ENCODE data around the gene FGF7. TPM values are rescaled to one million over a fixed set of nuclear protein-coding genes. Genes with fewer than 3 reads are reported as not detected.

The FGF7 gene
- total and polyA plus RNA-seq, 9 of the 15 experiments (the other 6 are each of a cell fraction or from before 2014, with no cell fraction given): not detected

DNA sequence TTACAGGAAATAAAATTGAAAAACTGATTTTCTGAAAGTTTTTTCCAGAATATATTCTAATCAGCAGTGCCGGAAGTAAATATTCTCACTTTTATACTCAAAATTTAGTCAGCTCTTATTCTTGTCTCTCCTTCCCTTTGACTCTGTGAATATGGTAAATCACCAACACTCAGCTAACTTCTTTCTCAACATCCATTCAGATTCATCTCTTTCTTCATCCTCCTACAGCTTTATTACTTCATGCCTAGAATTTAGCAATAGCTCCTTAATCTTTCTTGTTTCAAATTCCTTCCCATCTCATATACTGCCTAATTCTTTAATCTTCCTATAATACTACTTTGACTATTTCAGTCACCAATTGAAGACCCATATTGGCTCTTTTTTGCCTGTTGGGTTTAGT is 67.9 kb downstream of the FGF7 start (continued):
- TF ChIP-seq, protein P1, sequence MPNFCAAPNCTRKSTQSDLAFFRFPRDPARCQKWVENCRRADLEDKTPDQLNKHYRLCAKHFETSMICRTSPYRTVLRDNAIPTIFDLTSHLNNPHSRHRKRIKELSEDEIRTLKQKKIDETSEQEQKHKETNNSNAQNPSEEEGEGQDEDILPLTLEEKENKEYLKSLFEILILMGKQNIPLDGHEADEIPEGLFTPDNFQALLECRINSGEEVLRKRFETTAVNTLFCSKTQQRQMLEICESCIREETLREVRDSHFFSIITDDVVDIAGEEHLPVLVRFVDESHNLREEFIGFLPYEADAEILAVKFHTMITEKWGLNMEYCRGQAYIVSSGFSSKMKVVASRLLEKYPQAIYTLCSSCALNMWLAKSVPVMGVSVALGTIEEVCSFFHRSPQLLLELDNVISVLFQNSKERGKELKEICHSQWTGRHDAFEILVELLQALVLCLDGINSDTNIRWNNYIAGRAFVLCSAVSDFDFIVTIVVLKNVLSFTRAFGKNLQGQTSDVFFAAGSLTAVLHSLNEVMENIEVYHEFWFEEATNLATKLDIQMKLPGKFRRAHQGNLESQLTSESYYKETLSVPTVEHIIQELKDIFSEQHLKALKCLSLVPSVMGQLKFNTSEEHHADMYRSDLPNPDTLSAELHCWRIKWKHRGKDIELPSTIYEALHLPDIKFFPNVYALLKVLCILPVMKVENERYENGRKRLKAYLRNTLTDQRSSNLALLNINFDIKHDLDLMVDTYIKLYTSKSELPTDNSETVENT (CRISPR knock-in tag; IDR thresholded peaks at IDR 0.05): no peak
- TF ChIP-seq BRD4 (IDR thresholded peaks at IDR 0.05) (no peak), ZC3H4 (CRISPR knock-in tag; IDR thresholded peaks at IDR 0.05; ENCODE audit: borderline replicate concordance) (no peak)

DNA sequence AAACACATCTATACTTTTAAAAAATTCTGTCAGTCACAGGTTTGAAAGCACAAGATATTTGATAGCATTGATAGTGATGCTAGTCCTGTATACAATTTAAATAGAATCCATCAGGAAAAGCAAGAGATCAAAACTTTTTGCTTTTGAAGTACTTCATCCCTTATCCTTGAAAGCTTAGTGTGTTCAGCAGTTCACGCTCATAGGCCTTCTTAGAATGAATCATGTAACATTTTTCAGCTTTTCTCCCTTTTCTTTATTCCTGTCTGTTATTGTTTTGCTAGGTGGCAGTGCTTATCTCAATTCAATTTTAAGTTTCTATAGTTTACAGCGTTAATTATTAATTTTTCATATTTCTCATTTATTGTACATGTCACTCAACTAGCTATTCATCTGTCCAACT is 69.1 kb downstream of the FGF7 start:
- Histone ChIP-seq H3K79me2 (ENCODE audit: control insufficient read depth, insufficient read depth, low read length) (no peaks in the 10 kb centered on the region), H4K20me1 (replicated peaks; ENCODE audit: control insufficient read depth, insufficient read depth, low read length) (no peaks in the 10 kb centered on the region), H3K4me2 (ENCODE audit: insufficient read depth, low read length) (no peak overlapping the region), H3K36me3 (ENCODE audit: control insufficient read depth, insufficient read depth, low read length) (no peaks in the 10 kb centered on the region), H3K27ac (ENCODE audit: extremely low read depth, low read depth, low read length) (no peak overlapping the region), H3K4me1 (replicated peaks in 1 of 2; ENCODE audit: control insufficient read depth in 2 of 2, insufficient read depth in 2 of 2, low read length in 2 of 2) (no peaks in the 10 kb centered on the region), H3K4me3 (no peak overlapping the region), H3K9ac (ENCODE audit: insufficient read depth in 1 of 2, low read depth in 2 of 2, low read length in 2 of 2) (no peak overlapping the region), H3K9me3 (replicated peaks; ENCODE audit: control insufficient read depth, insufficient read depth, low read depth, low read length) (no peaks in the 10 kb centered on the region), H2AFZ (ENCODE audit: low read depth, low read length) (no peak overlapping the region), H3K27me3 (ENCODE audit: control insufficient read depth in 2 of 2, insufficient read depth in 2 of 2, low read length in 2 of 2) (no peaks in the 10 kb centered on the region), H3K9me1 (ENCODE audit: control insufficient read depth, insufficient read depth, low read length) (no peaks in the 10 kb centered on the region)
- ChIA-PET CTCF (ENCODE audit: low intra/inter-chr PET ratio) (no interaction called here), POLR2A (no interaction called here)
- 3% methylated on average over 2 of the region's 2 CpGs for WGBS (ENCODE audit: insufficient coverage, low coverage, missing lambda C conversion rate)
- no peak for DNase-seq (ENCODE audit: extremely low read depth in 1 of 4, low spot score in 3 of 4)
- FAIRE-seq: no peak
- ATAC-seq: no peak
- in situ Hi-C loops (cut with MboI) (no loop called here), intact Hi-C loops (cut with micrococcal nuclease) (no loop called here)
- BruUV-seq (replicated peaks): no TSS peak
- no peak for TF ChIP-seq SMAD2 (IDR thresholded peaks at IDR 0.05; ENCODE audit: low read depth, low read length)
- TF ChIP-seq ZNF197 (CRISPR knock-in tag; IDR thresholded peaks at IDR 0.05; ENCODE audit: low read depth): no peak
- TF ChIP-seq CBX1 (IDR thresholded peaks at IDR 0.05; ENCODE audit: low read depth): no peak
- no peak for TF ChIP-seq XRCC5 (IDR thresholded peaks at IDR 0.05; ENCODE audit: low read depth, low read length)
- TF ChIP-seq ZNF311 (CRISPR knock-in tag; IDR thresholded peaks at IDR 0.05): no peak
- TF ChIP-seq PTBP1 (IDR thresholded peaks at IDR 0.05; ENCODE audit: low read depth, low read length): no peak
- no peak for TF ChIP-seq HDAC2 (IDR thresholded peaks at IDR 0.05)
- TF ChIP-seq SMAD4 (CRISPR knock-in tag; conservative IDR thresholded peaks at IDR 0.05): no peak
- TF ChIP-seq, protein P2, sequence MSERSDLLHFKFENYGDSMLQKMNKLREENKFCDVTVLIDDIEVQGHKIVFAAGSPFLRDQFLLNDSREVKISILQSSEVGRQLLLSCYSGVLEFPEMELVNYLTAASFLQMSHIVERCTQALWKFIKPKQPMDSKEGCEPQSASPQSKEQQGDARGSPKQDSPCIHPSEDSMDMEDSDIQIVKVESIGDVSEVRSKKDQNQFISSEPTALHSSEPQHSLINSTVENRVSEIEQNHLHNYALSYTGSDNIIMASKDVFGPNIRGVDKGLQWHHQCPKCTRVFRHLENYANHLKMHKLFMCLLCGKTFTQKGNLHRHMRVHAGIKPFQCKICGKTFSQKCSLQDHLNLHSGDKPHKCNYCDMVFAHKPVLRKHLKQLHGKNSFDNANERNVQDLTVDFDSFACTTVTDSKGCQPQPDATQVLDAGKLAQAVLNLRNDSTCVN (CRISPR knock-in tag; IDR thresholded peaks at IDR 0.05): no peak
- no peak for TF ChIP-seq BRD4 (IDR thresholded peaks at IDR 0.05)
- no peak for TF ChIP-seq ZSCAN32 (CRISPR knock-in tag; IDR thresholded peaks at IDR 0.05)
- TF ChIP-seq NR4A1 (CRISPR knock-in tag; IDR thresholded peaks at IDR 0.05): no peak
- TF ChIP-seq NR4A1 (tag; IDR thresholded peaks at IDR 0.05): no peak
- no peak for TF ChIP-seq ETS2 (tag; IDR thresholded peaks at IDR 0.05; ENCODE audit: borderline replicate concordance, poor library complexity, severe bottlenecking)
- TF ChIP-seq EWSR1 (IDR thresholded peaks at IDR 0.05; ENCODE audit: borderline replicate concordance, low read depth, partially characterized antibody): no peak
- TF ChIP-seq SIN3A (IDR thresholded peaks at IDR 0.05; ENCODE audit: borderline replicate concordance in 2 of 2, control insufficient read depth in 1 of 2, low read depth in 2 of 2, low read length in 2 of 2): no peak
- TF ChIP-seq ERF (CRISPR knock-in tag; IDR thresholded peaks at IDR 0.05): no peak
